Cardiac muscle cell (in vitro differentiated cells and primary cell): Measurements from ENCODE around the gene DCST2. TPM values are rescaled to one million over a fixed set of nuclear protein-coding genes. Genes with fewer than 3 reads are reported as not detected.
A peak's percentile ranks its signal among the peaks of the same experiment; 100 is the strongest.

Experiments
- DNase-seq, 2 donors: peaks; one replicate each; pipeline versions ENCODE4 v3.0.0 to v3.0.0-alpha.2; 2010 to 2017; ENCODE audit warnings: low read depth in 1 of 2, low spot score in 1 of 2
- H3K27ac ChIP-seq: fragments of 200-600 bp; sonication (generic); 2 replicates; pipeline ENCODE4 v1.5.1; 2016
- H3K27me3 ChIP-seq: fragments of 200-600 bp; sonication (generic); 2 replicates; pipeline ENCODE4 v1.6.0; 2016; ENCODE audit warnings: control low read depth
- H3K36me3 ChIP-seq: fragments of 200-600 bp; sonication (generic); 2 replicates; pipeline ENCODE4 v1.5.1; 2016; ENCODE audit warnings: control low read depth
- H3K4me1 ChIP-seq: fragments of 200-600 bp; sonication (generic); 2 replicates; pipeline ENCODE4 v1.8.1; 2017; ENCODE audit warnings: low read depth, mild to moderate bottlenecking, mixed run types
- H3K4me3 ChIP-seq: fragments of 200-600 bp; sonication (generic); 2 replicates; pipeline ENCODE4 v1.5.1; 2016; ENCODE audit warnings: mild to moderate bottlenecking
- H3K9me3 ChIP-seq: fragments of 200-600 bp; sonication (generic); 2 replicates; pipeline ENCODE4 v1.5.1; 2017; ENCODE audit warnings: low read depth, mild to moderate bottlenecking, control low read depth
- CTCF ChIP-seq: IDR thresholded peaks from 2 replicates; pipeline ENCODE4 v1.5.1; 2012; ENCODE audit warnings: low read depth, mild to moderate bottlenecking, low read length
- polyA plus RNA-seq: library from polyadenylated mRNA; unstranded; fragments of >200 nt; fragmentation: Nextera tagmentation; extraction: Ambion mirVana; gene quantifications from 2 replicates; pipeline ENCODE4 v1.2.1, GENCODE V29; 2016
- total RNA-seq: library from RNA; depleted of rRNA; stranded (reverse); fragments of >200 nt; gene quantifications from 2 replicates; pipeline ENCODE4 v1.2.3, GENCODE V29; 2016

The DCST2 gene
- total and polyA plus RNA-seq, 2 experiments from 2014 or later, result 1.1 to 5.4 TPM

- DNase-seq, result no peak
- Histone ChIP-seq H3K9me3 (no peaks in the 10 kb centered on the region), H3K27ac (peak within 1 kb of the TSS; percentile 48), H3K36me3 (peaks cover 4% of the 10 kb centered on the region), H3K27me3 (no peaks in the 10 kb centered on the region), H3K4me1 (peaks cover under 1% of the 10 kb centered on the region), H3K4me3 (no peak within 1 kb of the TSS)
- no peak for TF ChIP-seq CTCF
These were observed 39.9 kb downstream of the DCST2 start, which contains the start of gene LENEP for GRCh38 chr1:154993572-154994268. Gene LENEP, plus strand, starts transcription at chr1:154993586. Its CDS starts 22 bp downstream, at chr1:154993608.

DNA sequence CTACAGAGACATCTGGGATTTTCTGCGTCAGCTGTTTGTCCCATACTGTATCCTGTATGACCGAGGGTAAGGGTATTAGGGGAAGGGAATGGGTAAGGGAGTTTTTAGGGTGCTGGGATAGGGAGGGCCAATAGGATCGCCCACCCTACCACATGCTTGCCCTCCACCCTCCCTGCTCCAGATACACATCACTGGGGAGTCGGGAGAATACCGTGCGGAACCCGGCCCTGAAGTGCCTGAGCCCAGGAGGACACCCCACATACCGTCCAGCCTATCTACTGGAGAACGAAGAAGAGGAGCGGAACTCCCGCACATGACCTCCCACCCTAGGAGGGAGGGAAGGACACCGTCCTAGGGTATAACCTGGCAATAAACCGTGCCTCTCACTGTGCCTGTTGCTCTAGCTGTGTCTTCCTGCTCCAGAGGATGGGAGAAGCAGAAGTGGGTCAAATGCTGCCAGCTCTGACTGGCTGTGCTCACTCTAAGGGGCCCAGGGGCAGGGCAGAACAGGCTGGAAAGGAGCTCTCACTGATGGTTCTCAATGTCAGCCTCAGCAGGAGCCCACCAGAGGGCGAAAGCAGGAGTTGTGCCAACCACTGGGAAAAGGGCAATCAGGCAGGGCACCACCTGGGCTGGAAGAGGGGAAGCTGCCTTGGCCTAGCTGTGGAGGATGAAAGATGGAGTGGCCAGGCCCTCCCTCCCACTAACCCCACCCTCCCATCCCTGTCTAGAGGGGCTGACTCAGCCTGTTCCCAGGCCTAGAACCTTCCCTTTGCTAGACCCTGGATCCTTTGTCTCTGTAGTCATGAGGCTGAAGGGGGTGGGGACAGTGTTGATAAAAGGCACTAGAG lies 40.6 kb downstream of the DCST2 start:
- Histone ChIP-seq H3K4me3 (no peak overlapping the region), H3K27me3 (no peaks in the 10 kb centered on the region), H3K9me3 (no peaks in the 10 kb centered on the region), H3K27ac (peak overlapping the region; percentile 48), H3K36me3 (peaks cover 4% of the 10 kb centered on the region), H3K4me1 (no peaks in the 10 kb centered on the region)
- DNase-seq, result peak in 1 of 2 donors; percentile 64
- peak; percentile 27 for TF ChIP-seq CTCF

- Histone ChIP-seq H3K4me1 (no peaks in the 10 kb centered on the region), H3K27ac (no peak overlapping the region), H3K9me3 (no peaks in the 10 kb centered on the region), H3K4me3 (no peak overlapping the region), H3K27me3 (no peaks in the 10 kb centered on the region), H3K36me3 (peaks cover 4% of the 10 kb centered on the region)
- no peak for TF ChIP-seq CTCF
- DNase-seq, result no peak
These were observed 43.3 kb downstream of the DCST2 start for GRCh38 chr1:154990276-154990675.

DNA sequence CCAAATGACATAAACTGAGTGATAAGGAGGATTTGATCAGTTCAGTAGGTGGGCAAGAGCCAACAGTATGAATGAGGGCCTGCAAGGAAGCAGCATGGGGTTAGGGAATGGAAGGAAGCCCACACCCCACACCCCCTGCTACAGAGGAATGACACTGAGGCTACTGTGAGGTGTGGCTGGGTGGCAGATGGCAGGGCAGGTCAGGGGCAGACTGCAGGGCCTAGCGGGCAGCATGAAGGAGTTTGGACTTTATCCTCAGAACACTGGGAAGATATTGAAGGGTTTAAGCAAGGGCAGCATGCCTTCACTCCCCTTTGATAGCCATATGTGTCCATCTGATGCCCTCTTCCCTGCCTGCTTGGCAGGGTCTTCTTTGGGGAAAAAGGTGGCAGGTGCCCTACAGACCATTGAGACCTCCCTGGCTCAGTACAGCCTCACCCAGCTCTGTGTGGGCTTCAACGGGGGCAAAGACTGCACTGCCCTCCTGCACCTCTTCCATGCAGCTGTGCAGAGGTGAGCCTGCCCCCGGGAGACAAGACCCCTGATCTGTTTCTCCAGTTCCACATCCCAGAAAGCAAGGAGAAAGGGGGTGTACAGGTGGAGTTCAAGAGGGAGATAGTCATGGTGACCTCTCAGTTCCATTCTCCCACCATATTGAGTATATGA lies 44.3 kb downstream of the DCST2 start:
- no peaks in the 10 kb centered on the region for H3K9me3 ChIP-seq
- H3K4me3 ChIP-seq, result no peak overlapping the region
- TF ChIP-seq CTCF, result no peak
- no peak for DNase-seq
- peaks cover 4% of the 10 kb centered on the region for H3K36me3 ChIP-seq
- no peak overlapping the region for H3K27ac ChIP-seq
- H3K4me1 ChIP-seq, result no peaks in the 10 kb centered on the region
- H3K27me3 ChIP-seq, result no peaks in the 10 kb centered on the region

DNA sequence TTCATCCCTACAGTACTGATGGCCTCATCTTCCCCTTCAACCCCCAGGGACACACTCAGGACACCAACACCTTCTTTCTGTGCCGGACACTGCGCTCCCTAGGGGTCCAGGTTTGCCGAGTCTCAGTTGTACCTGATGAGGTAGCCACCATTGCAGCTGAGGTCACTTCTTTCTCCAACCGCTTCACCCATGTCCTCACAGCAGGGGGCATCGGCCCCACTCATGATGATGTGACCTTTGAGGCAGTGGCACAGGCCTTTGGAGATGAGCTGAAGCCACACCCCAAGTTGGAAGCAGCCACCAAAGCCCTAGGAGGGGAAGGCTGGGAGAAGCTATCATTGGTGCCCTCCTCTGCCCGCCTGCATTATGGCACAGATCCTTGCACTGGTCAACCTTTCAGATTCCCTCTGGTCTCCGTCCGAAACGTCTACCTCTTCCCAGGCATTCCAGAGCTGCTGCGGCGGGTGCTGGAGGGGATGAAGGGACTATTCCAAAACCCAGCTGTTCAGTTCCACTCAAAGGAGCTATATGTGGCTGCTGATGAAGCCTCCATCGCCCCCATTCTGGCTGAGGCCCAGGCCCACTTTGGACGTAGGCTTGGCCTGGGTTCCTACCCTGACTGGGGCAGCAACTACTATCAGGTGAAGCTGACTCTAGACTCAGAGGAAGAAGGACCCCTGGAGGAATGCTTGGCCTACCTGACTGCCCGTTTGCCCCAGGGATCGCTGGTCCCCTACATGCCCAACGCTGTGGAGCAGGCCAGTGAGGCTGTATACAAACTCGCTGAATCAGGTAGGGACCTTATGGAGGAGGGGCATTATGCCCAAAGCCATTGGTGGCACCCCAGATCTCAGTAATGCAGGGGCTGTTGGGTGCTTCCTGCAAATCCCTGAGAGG lies 45.3 kb downstream of the DCST2 start:
- Histone ChIP-seq H3K36me3 (peaks cover 4% of the 10 kb centered on the region), H3K9me3 (no peaks in the 10 kb centered on the region), H3K4me1 (peaks cover 4% of the 10 kb centered on the region), H3K27me3 (no peaks in the 10 kb centered on the region), H3K4me3 (no peak overlapping the region), H3K27ac (no peak overlapping the region)
- no peak for DNase-seq
- TF ChIP-seq CTCF, result no peak
